ENCODE results near the gene OTUD3. TPM values are rescaled to one million over a fixed set of nuclear protein-coding genes. Genes with fewer than 3 reads are reported as not detected.
A peak's percentile ranks its signal among the peaks of the same experiment; 100 is the strongest.

Gene OTUD3
- total RNA-seq, 4 donors from 2014 or later = 4.6 to 6.1 (median 5.4) TPM

- Histone ChIP-seq H3K4me1 (no peaks in the 10 kb centered on the region), H3K36me3 (peaks cover 5 to 98% (median 7%) of the 10 kb centered on the region in 3 donors), H3K9me3 (no peaks in the 10 kb centered on the region), H3K27me3 (no peaks in the 10 kb centered on the region), H3K27ac (no peak overlapping the region), H3K4me3 (no peak overlapping the region)
- TF ChIP-seq POLR2A (IDR thresholded peaks at IDR 0.05) = no peak
- no peak for TF ChIP-seq EP300 (IDR thresholded peaks at IDR 0.05)
- TF ChIP-seq CTCF (IDR thresholded peaks at IDR 0.05) = no peak
- DNase-seq (ENCODE audit: low spot score in 2 of 2) = no peak
- WGBS, 2 donors = 82 to 83% methylated on average over 3 of the region's 3 CpGs
Measured at GRCh38 chr1:19910650-19911049, 28.5 kb downstream of the OTUD3 start.

GRCh38 chr1:19918057-19918456 lies 35.9 kb downstream of the OTUD3 start:
- DNase-seq (ENCODE audit: low spot score in 2 of 2) = peak; percentile 71 to 90
- Histone ChIP-seq H3K36me3 (peaks cover 0 to 26% (median 0%) of the 10 kb centered on the region in 3 donors), H3K9me3 (no peaks in the 10 kb centered on the region), H3K4me3 (no peak overlapping the region), H3K27me3 (no peaks in the 10 kb centered on the region), H3K27ac (no peak overlapping the region), H3K4me1 (peaks cover 0 to 4% (median 0%) of the 10 kb centered on the region in 4 donors)
- TF ChIP-seq EP300 (IDR thresholded peaks at IDR 0.05) = no peak
- peak; percentile 81 to 90 (median 83) for TF ChIP-seq CTCF (IDR thresholded peaks at IDR 0.05)
- no peak for TF ChIP-seq POLR2A (IDR thresholded peaks at IDR 0.05)
- 16 to 20% methylated on average over 6 of the region's 6 CpGs for WGBS, 2 donors

GRCh38 chr1:19920132-19920710 lies 38.0 kb downstream of the OTUD3 start:
- WGBS, 2 donors = 89 to 91% methylated on average over 18 to 19 of the region's 19 CpGs
- Histone ChIP-seq H3K9me3 (no peaks in the 10 kb centered on the region), H3K27ac (no peak overlapping the region), H3K4me3 (no peak overlapping the region), H3K4me1 (peaks cover 0 to 4% (median 0%) of the 10 kb centered on the region in 4 donors), H3K27me3 (peaks cover 0 to 8% of the 10 kb centered on the region in 2 donors), H3K36me3 (peaks cover 0 to 5% (median 0%) of the 10 kb centered on the region in 3 donors)
- DNase-seq (ENCODE audit: low spot score in 2 of 2) = no peak
- no peak for TF ChIP-seq EP300 (IDR thresholded peaks at IDR 0.05)
- no peak for TF ChIP-seq CTCF (IDR thresholded peaks at IDR 0.05)
- TF ChIP-seq POLR2A (IDR thresholded peaks at IDR 0.05) = no peak

- WGBS, 2 donors = 81 to 82% methylated on average over 13 of the region's 13 CpGs
- Histone ChIP-seq H3K4me1 (peaks cover 0 to 4% (median 0%) of the 10 kb centered on the region in 4 donors), H3K27me3 (peaks cover 0 to 8% of the 10 kb centered on the region in 2 donors), H3K9me3 (no peaks in the 10 kb centered on the region), H3K27ac (no peak overlapping the region), H3K36me3 (no peaks in the 10 kb centered on the region), H3K4me3 (no peak overlapping the region)
- DNase-seq (ENCODE audit: low spot score in 2 of 2) = no peak
- TF ChIP-seq POLR2A (IDR thresholded peaks at IDR 0.05) = no peak
- no peak for TF ChIP-seq EP300 (IDR thresholded peaks at IDR 0.05)
- no peak for TF ChIP-seq CTCF (IDR thresholded peaks at IDR 0.05)
Measured at GRCh38 chr1:19921310-19921709, 39.1 kb downstream of the OTUD3 start.

GRCh38 chr1:19922015-19922688 lies 40.0 kb downstream of the OTUD3 start:
- Histone ChIP-seq H3K27ac (no peak overlapping the region), H3K36me3 (no peaks in the 10 kb centered on the region), H3K4me3 (no peak overlapping the region), H3K9me3 (no peaks in the 10 kb centered on the region), H3K27me3 (peaks cover 0 to 8% of the 10 kb centered on the region in 2 donors), H3K4me1 (peaks cover 0 to 4% (median 0%) of the 10 kb centered on the region in 4 donors)
- TF ChIP-seq CTCF (IDR thresholded peaks at IDR 0.05) (no peak), POLR2A (IDR thresholded peaks at IDR 0.05) (no peak), EP300 (IDR thresholded peaks at IDR 0.05) (no peak)
- DNase-seq (ENCODE audit: low spot score in 2 of 2) = no peak
- 69 to 74% methylated on average over 12 to 16 of the region's 17 CpGs for WGBS, 2 donors

Measured in tibial nerve (tissue), 4 donors.